ENCODE measurements around the gene PFKFB4.

PFKFB4 gene

DNA sequence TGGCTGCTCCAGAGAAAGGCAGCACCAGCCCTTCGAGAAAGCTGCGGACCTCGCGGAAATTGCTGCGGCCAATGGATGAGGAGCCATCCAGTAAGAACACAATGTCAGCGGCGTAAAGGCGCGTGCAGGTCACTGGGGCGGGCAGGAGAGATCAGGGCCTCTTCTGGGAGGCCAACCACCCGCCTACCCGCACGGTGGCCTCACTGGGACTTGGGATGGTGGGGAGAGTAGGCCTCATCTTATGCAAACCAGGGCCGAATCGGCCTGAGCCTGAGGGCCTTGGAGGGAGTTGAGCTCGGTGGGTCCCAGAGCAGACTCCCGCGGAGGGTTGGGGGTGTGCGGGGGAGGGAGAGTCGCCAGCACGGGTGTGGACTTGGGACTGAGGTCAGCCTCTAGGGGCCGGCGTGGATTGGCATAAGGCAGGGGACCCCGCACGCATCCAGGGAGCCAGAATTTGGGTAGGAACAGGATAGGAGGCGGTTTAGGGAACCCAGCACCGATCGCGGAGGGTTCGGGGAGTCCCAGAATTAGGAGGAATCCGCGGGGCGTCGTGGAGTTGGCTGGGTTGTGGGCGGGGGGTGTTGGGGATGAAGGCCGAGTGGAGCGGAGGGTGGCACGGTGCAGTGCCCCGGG, 37.9 kb upstream of the PFKFB4 start:
- no peak for TF ChIP-seq CTCF (IDR thresholded peaks at IDR 0.05; ENCODE audit: control insufficient read depth, insufficient read depth, low read depth, low read length, missing control alignments)
- H3K4me3 ChIP-seq (ENCODE audit: control insufficient read depth, low read depth, low read length) = peak overlapping the region; percentile 62
- no peak for DNase-seq (ENCODE audit: low read depth)

DNA sequence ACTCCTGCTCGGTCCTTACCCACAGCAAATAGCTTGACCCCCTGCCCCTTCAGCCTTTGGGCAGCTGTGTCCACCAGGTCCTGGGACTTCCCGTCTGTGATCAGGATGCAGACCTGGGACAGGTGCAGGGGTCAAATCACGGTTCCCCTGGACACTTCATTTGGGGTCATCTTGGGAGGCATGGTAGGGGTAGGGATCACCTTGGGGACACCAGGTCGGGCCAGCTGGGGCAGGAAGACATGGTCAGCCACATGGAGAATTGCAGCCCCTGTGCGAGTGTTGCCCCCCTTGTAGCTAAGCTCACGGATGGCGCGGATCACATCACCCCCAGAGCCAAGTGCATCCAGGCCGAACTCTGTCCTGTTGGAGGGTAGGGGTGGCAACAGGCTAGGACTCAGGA, 36.7 kb upstream of the PFKFB4 start:
- no peak for DNase-seq (ENCODE audit: low read depth)
- no peak for TF ChIP-seq CTCF (IDR thresholded peaks at IDR 0.05; ENCODE audit: control insufficient read depth, insufficient read depth, low read depth, low read length, missing control alignments)
- H3K4me3 ChIP-seq (ENCODE audit: control insufficient read depth, low read depth, low read length) = peak overlapping the region; percentile 62

DNA sequence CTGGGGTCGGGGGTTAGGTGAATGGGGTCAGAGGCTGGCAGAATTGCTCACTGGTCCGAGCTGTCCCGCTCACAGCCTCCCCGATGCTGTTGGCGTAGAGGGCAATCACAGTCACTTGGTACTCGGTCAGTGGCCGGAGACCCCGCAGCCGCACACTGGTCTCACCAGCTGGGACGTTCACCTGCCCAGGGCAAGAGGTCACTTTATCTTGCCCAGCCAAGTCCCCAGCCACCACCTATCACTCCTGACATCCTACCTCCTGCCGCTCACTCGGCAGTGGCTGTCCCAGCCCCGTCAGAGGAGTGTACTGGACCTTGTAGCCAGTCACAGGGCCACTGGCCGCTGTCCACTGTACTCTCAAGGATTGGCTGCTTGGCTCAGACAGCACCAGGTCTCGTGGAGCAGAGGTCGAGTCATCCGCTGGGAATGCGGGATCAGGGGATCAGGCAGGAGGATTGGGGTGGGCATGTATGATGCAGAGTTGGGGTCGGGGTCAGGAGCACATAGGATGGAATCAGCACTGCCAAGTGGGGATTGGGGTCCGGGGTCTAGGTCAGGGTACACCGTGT, 36.0 kb upstream of the PFKFB4 start:
- no peak for DNase-seq (ENCODE audit: low read depth)
- TF ChIP-seq CTCF (IDR thresholded peaks at IDR 0.05; ENCODE audit: control insufficient read depth, insufficient read depth, low read depth, low read length, missing control alignments) = no peak
- H3K4me3 ChIP-seq (ENCODE audit: control insufficient read depth, low read depth, low read length) = peak overlapping the region; percentile 62

- no peak for TF ChIP-seq CTCF (IDR thresholded peaks at IDR 0.05; ENCODE audit: control insufficient read depth, insufficient read depth, low read depth, low read length, missing control alignments)
- no peak for DNase-seq (ENCODE audit: low read depth)
- no peak overlapping the region; the same call in 1 of the 2 replicates for H3K4me3 ChIP-seq (ENCODE audit: control insufficient read depth, low read depth, low read length)
Measured at GRCh38 chr3:48591886-48592518, 35.4 kb upstream of the PFKFB4 start.

DNA sequence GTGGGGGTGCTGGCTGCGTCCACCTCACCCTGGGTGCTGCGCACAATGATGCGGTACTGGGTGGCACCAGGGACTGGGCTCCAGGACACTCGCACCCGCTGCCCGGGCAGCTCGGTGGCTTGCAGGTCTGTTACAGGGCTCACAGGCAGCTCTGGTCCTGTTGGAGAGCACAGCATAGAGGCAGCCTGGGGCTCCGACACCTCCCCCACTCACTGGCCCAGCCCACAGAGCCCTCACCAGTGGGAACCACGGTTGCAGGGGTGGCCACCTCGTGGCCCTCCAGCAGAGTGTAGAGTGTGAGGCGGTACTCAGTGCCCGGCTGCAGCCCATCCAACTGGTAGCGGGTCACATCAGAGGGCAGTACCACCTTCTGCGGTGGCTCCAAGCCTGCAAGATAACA, 34.8 kb upstream of the PFKFB4 start:
- TF ChIP-seq CTCF (IDR thresholded peaks at IDR 0.05; ENCODE audit: control insufficient read depth, insufficient read depth, low read depth, low read length, missing control alignments) = no peak
- DNase-seq (ENCODE audit: low read depth) = no peak

DNA sequence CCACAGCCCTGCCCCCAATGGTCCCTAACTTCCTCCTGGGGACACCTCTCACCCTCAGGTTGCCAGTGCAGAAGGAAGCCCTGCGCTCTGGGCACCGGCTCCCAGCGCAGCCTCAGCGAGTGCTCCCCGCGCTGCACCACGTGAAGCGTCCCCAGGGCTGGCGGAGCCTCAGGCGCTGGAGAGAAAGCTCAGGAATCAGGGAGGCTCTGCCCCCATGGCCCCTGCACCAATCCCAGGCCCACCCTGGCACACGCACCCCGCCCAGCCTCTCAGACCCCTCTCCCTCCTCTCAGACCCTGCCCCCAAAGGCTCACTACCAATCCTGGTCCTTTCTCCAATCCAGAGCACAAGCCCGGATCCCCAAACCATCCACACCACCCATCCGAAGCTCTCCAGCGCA, 31.6 kb upstream of the PFKFB4 start:
- no peak for DNase-seq (ENCODE audit: low read depth)
- TF ChIP-seq CTCF (IDR thresholded peaks at IDR 0.05; ENCODE audit: control insufficient read depth, insufficient read depth, low read depth, low read length, missing control alignments) = no peak
- no peak overlapping the region for H3K4me3 ChIP-seq (ENCODE audit: control insufficient read depth, low read depth, low read length)

More for the DNA sequence above, 34.8 kb upstream of the PFKFB4 start:
- H3K4me3 ChIP-seq (ENCODE audit: control insufficient read depth, low read depth, low read length) = no peak overlapping the region

Data from AG09309 (cell line).